MM.1S (cell line): Measurements from ENCODE around the gene RIPOR2.

Experiments used
- DNase-seq: peaks from one replicate; pipeline ENCODE4 v3.0.0-alpha.2; 2015
- H2AFZ ChIP-seq: fragments of 300-600 bp; sonication (generic); 2 replicates; pipeline ENCODE4 v1.6.0; 2016; ENCODE audit warnings: antibody characterized with exemption, low read length
- H3F3A ChIP-seq: fragments of 300-600 bp; sonication (generic); 2 replicates; pipeline ENCODE4 v1.6.1; 2016; ENCODE audit warnings: mild to moderate bottlenecking, antibody characterized with exemption, low read length, moderate library complexity, mixed read lengths; ENCODE audit not compliant: insufficient read depth
- H3K27ac ChIP-seq: fragments of 300-600 bp; sonication (generic); 2 replicates; pipeline ENCODE4 v1.5.1; 2016; ENCODE audit warnings: mild to moderate bottlenecking, low read length
- H3K27me3 ChIP-seq: fragments of 300-600 bp; sonication (generic); replicated peaks from 2 replicates; pipeline ENCODE4 v1.6.0; 2016; ENCODE audit warnings: low read length; ENCODE audit not compliant: insufficient read depth
- H3K36me3 ChIP-seq: fragments of 300-600 bp; sonication (generic); replicated peaks from 2 replicates; pipeline ENCODE4 v1.6.1; 2016; ENCODE audit warnings: mild to moderate bottlenecking, low read length, mixed read lengths; ENCODE audit not compliant: insufficient read depth
- H3K4me1 ChIP-seq: fragments of 300-600 bp; sonication (generic); 2 replicates; pipeline ENCODE4 v1.6.1; 2016; ENCODE audit warnings: low read length, mixed read lengths
- H3K4me2 ChIP-seq: fragments of 300-600 bp; sonication (generic); 2 replicates; pipeline ENCODE4 v1.6.0; 2016; ENCODE audit warnings: low read depth, low read length
- H3K4me3 ChIP-seq: fragments of 300-600 bp; sonication (generic); 2 replicates; pipeline ENCODE4 v1.5.1; 2016; ENCODE audit warnings: low read length, mixed read lengths
- H3K79me2 ChIP-seq: fragments of 300-600 bp; sonication (generic); 2 replicates; pipeline ENCODE4 v1.6.1; 2016; ENCODE audit warnings: mixed run types, low read length, mixed read lengths
- H3K9ac ChIP-seq: fragments of 300-600 bp; sonication (generic); 2 replicates; pipeline ENCODE4 v1.6.1; 2016; ENCODE audit warnings: low read length, mixed read lengths
- H3K9me2 ChIP-seq: fragments of 300-600 bp; sonication (generic); replicated peaks from 2 replicates; pipeline ENCODE4 v1.6.1; 2016; ENCODE audit warnings: mild to moderate bottlenecking, low read length, mixed read lengths; ENCODE audit not compliant: insufficient read depth
- H3K9me3 ChIP-seq: fragments of 300-600 bp; sonication (generic); replicated peaks from 2 replicates; pipeline ENCODE4 v1.6.1; 2016; ENCODE audit warnings: mild to moderate bottlenecking, low read length, mixed read lengths; ENCODE audit not compliant: insufficient read depth
- H4K20me1 ChIP-seq: fragments of 300-600 bp; sonication (generic); 2 replicates; pipeline ENCODE4 v1.6.1; 2016; ENCODE audit warnings: mild to moderate bottlenecking, low read length, moderate library complexity, mixed read lengths; ENCODE audit not compliant: insufficient read depth
- EZH2 ChIP-seq: fragments of 300-600 bp; sonication (generic); optimal IDR thresholded peaks from 2 replicates; pipeline ENCODE3; 2017; ENCODE audit warnings: low read depth, mild to moderate bottlenecking, antibody characterized with exemption, low read length, mixed read lengths
- EZH2phosphoT487 ChIP-seq: fragments of 300-600 bp; sonication (generic); IDR thresholded peaks from 2 replicates; pipeline ENCODE4 v1.6.1; 2018; ENCODE audit warnings: antibody characterized with exemption, low read length
- TF ChIP-seq, protein P1 (sequence below): fragments of 300-600 bp; sonication (generic); IDR thresholded peaks from 2 replicates; pipeline ENCODE4 v1.5.1; 2016; ENCODE audit warnings: antibody characterized with exemption, low read length, mixed read lengths

The RIPOR2 gene

DNA sequence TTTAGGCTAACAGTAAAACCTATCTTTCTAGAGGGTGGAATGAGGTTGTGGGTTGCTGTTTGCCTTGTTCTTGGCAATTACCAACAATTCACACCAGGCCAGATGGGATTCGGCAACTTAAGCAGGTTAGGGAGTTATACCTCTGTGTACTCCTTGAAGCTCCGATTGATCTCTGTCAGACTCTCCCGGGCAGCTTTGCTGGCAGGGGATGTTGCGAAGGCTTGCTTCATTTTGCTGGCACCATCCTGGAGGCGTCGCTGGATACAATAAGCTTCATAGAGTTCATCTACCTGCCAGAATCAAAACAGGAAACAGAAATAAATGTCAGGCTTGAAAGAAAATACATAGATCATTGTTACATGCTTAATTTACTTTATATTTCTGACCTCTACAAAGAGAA is 70.6 kb downstream of the RIPOR2 start:
- H3K9me3 ChIP-seq = no peaks in the 10 kb centered on the region
- no peak overlapping the region for H3K4me2 ChIP-seq
- no peak overlapping the region for H2AFZ ChIP-seq
- no peak overlapping the region for H3K4me3 ChIP-seq
- no peaks in the 10 kb centered on the region for H4K20me1 ChIP-seq
- no peak for DNase-seq
- no peaks in the 10 kb centered on the region for H3K9me2 ChIP-seq
- no peaks in the 10 kb centered on the region for H3K36me3 ChIP-seq
- peaks cover 11% of the 10 kb centered on the region for H3K4me1 ChIP-seq
- H3K9ac ChIP-seq = no peak overlapping the region
- TF ChIP-seq EZH2 (no peak), EZH2phosphoT487 (no peak)
- TF ChIP-seq, protein P1, sequence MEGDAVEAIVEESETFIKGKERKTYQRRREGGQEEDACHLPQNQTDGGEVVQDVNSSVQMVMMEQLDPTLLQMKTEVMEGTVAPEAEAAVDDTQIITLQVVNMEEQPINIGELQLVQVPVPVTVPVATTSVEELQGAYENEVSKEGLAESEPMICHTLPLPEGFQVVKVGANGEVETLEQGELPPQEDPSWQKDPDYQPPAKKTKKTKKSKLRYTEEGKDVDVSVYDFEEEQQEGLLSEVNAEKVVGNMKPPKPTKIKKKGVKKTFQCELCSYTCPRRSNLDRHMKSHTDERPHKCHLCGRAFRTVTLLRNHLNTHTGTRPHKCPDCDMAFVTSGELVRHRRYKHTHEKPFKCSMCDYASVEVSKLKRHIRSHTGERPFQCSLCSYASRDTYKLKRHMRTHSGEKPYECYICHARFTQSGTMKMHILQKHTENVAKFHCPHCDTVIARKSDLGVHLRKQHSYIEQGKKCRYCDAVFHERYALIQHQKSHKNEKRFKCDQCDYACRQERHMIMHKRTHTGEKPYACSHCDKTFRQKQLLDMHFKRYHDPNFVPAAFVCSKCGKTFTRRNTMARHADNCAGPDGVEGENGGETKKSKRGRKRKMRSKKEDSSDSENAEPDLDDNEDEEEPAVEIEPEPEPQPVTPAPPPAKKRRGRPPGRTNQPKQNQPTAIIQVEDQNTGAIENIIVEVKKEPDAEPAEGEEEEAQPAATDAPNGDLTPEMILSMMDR = no peak
- H3K79me2 ChIP-seq = no peaks in the 10 kb centered on the region
- 0 out of 2 replicates have a peak, but pooled peaks cover 3% of the 10 kb centered on the region for H3F3A ChIP-seq
- H3K27ac ChIP-seq = no peak overlapping the region
- peaks cover 21% of the 10 kb centered on the region for H3K27me3 ChIP-seq

DNA sequence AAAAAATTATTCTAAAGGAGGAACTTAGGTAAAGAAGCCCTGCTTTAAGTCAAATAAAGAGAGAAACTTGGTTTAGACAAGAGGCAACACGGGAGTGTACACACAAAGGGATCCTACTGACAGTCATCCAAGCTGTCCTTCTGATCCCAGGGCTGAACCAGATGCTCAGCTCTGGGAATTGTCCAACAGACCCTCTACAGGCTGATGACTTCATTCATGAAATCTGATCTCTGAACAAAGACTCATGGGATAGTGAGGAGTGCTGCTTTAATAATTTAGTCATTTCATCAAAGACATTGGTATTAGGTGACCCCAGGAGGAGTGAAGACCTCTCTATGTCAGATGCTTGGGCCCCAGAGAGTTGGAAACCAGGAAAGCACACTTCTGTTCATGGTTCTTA is 71.4 kb downstream of the RIPOR2 start:
- Histone ChIP-seq H3K4me1 (peaks cover 11% of the 10 kb centered on the region), H3K9ac (no peak overlapping the region), H4K20me1 (no peaks in the 10 kb centered on the region), H3K4me2 (no peak overlapping the region), H2AFZ (no peak overlapping the region), H3K9me3 (no peaks in the 10 kb centered on the region), H3K4me3 (no peak overlapping the region), H3K79me2 (no peaks in the 10 kb centered on the region), H3K27me3 (peaks cover 25% of the 10 kb centered on the region), H3K36me3 (no peaks in the 10 kb centered on the region), H3K9me2 (no peaks in the 10 kb centered on the region), H3F3A (0 out of 2 replicates have a peak, but pooled peaks cover 3% of the 10 kb centered on the region), H3K27ac (no peak overlapping the region)
- no peak for DNase-seq
- no peak for TF ChIP-seq EZH2
- TF ChIP-seq EZH2phosphoT487 = no peak
- TF ChIP-seq, protein P1 = no peak

DNA sequence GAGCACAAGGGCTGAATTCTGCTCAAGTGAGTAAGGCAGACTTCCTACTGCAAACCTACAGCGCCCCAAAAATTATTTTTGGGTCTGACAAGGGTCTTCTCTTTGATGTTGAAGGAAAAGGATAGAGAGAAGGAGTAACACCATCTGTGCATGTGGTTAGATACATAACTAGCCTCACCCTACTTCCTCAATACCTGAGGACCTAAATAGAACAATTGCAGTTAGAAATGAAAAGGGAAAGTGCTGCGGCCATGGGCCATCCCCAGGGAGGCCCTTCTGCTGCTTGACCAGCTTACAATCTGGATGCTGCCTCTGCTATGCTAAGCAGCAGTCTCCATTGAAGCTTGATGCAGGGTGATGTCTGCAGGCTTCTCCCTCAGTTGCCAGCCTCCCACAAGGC is 73.8 kb downstream of the RIPOR2 start:
- H4K20me1 ChIP-seq = no peaks in the 10 kb centered on the region
- H3K9me2 ChIP-seq = no peaks in the 10 kb centered on the region
- no peak overlapping the region for H3K9ac ChIP-seq
- TF ChIP-seq, protein P1 = no peak
- TF ChIP-seq EZH2phosphoT487 (no peak), EZH2 (no peak)
- no peaks in the 10 kb centered on the region for H3K36me3 ChIP-seq
- H3K27ac ChIP-seq = no peak overlapping the region
- no peaks in the 10 kb centered on the region for H3K9me3 ChIP-seq
- no peak overlapping the region for H3K4me3 ChIP-seq
- H3K4me1 ChIP-seq = peaks cover 23% of the 10 kb centered on the region
- H3K4me2 ChIP-seq = peak overlapping the region; percentile 10; the same call in 1 of the 2 replicates
- H3F3A ChIP-seq = 0 out of 2 replicates have a peak, but pooled peaks cover 3% of the 10 kb centered on the region
- DNase-seq = peak; percentile 50
- no peak overlapping the region for H2AFZ ChIP-seq
- H3K79me2 ChIP-seq = no peaks in the 10 kb centered on the region
- H3K27me3 ChIP-seq = peaks cover 25% of the 10 kb centered on the region
